ENCODE results near the gene PHF12. TPM values are rescaled to one million over a fixed set of nuclear protein-coding genes. Genes with fewer than 3 reads are reported as not detected.

The PHF12 gene
- total RNA-seq, 1 experiment from 2014 or later: 79.1 TPM

DNA sequence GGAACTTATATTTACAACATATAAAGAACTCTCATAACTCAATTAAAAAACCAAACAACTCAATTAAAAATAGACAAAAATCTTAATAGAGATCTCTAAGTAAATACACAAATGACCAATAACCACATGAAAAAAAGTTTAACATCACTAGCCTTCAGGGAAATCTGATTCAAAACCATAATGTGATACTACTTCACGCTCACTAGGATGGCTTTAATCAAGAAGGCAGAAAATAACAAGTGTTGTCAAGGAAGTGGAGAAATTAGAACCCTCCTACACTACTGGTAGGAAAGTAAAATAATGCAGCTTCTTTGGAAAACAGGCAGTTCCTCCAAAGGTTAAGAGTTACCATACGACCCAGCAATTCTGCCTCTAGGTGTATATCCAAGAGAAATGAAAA, 8.4 kb downstream of the PHF12 start:
- no peak overlapping the region for H3K4me3 ChIP-seq (ENCODE audit: low read depth in 2 of 2, low read length in 2 of 2)
- TF ChIP-seq, protein P1, sequence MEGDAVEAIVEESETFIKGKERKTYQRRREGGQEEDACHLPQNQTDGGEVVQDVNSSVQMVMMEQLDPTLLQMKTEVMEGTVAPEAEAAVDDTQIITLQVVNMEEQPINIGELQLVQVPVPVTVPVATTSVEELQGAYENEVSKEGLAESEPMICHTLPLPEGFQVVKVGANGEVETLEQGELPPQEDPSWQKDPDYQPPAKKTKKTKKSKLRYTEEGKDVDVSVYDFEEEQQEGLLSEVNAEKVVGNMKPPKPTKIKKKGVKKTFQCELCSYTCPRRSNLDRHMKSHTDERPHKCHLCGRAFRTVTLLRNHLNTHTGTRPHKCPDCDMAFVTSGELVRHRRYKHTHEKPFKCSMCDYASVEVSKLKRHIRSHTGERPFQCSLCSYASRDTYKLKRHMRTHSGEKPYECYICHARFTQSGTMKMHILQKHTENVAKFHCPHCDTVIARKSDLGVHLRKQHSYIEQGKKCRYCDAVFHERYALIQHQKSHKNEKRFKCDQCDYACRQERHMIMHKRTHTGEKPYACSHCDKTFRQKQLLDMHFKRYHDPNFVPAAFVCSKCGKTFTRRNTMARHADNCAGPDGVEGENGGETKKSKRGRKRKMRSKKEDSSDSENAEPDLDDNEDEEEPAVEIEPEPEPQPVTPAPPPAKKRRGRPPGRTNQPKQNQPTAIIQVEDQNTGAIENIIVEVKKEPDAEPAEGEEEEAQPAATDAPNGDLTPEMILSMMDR (IDR thresholded peaks at IDR 0.05): no peak
- TF ChIP-seq, protein P2, sequence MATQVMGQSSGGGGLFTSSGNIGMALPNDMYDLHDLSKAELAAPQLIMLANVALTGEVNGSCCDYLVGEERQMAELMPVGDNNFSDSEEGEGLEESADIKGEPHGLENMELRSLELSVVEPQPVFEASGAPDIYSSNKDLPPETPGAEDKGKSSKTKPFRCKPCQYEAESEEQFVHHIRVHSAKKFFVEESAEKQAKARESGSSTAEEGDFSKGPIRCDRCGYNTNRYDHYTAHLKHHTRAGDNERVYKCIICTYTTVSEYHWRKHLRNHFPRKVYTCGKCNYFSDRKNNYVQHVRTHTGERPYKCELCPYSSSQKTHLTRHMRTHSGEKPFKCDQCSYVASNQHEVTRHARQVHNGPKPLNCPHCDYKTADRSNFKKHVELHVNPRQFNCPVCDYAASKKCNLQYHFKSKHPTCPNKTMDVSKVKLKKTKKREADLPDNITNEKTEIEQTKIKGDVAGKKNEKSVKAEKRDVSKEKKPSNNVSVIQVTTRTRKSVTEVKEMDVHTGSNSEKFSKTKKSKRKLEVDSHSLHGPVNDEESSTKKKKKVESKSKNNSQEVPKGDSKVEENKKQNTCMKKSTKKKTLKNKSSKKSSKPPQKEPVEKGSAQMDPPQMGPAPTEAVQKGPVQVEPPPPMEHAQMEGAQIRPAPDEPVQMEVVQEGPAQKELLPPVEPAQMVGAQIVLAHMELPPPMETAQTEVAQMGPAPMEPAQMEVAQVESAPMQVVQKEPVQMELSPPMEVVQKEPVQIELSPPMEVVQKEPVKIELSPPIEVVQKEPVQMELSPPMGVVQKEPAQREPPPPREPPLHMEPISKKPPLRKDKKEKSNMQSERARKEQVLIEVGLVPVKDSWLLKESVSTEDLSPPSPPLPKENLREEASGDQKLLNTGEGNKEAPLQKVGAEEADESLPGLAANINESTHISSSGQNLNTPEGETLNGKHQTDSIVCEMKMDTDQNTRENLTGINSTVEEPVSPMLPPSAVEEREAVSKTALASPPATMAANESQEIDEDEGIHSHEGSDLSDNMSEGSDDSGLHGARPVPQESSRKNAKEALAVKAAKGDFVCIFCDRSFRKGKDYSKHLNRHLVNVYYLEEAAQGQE (IDR thresholded peaks at IDR 0.05; ENCODE audit: insufficient read depth in 1 of 2, low read depth in 2 of 2, low read length in 1 of 2): no peak
- TF ChIP-seq TCF7L2 (IDR thresholded peaks at IDR 0.05; ENCODE audit: low read depth, low read length) (no peak), POLR2AphosphoS5 (IDR thresholded peaks at IDR 0.05; ENCODE audit: low read depth, low read length) (no peak), SIN3A (IDR thresholded peaks at IDR 0.05; ENCODE audit: borderline replicate concordance, insufficient read depth, low read depth, low read length) (no peak)
- no TSS peak for BruUV-seq (replicated peaks)
- no peak overlapping the region for H3K27ac ChIP-seq (ENCODE audit: low read length)
- H3K4me1 ChIP-seq (ENCODE audit: control insufficient read depth, insufficient read depth, low read length): peaks cover 58% of the 10 kb centered on the region
- intact Hi-C loops (cut with micrococcal nuclease; ENCODE audit: unreplicated experiment) (no loop called here), in situ Hi-C loops (cut with HindIII; ENCODE audit: low pct_unique_long_range_greater_than_20kb, low sequenced_read_pairs) (no loop called here)
- peaks cover 6% of the 10 kb centered on the region for H3K36me3 ChIP-seq (ENCODE audit: control insufficient read depth, insufficient read depth, low read length)
- no peaks in the 10 kb centered on the region for H3K27me3 ChIP-seq (ENCODE audit: control insufficient read depth, insufficient read depth, low read length)
- ATAC-seq (no peak), DNase-seq (ENCODE audit: low read depth, low spot score) (no peak)
- ChIA-PET POLR2A (no interaction called here), CTCF (no interaction called here)
- H3K9me3 ChIP-seq (ENCODE audit: control insufficient read depth, insufficient read depth, low read depth, low read length): no peaks in the 10 kb centered on the region

DNA sequence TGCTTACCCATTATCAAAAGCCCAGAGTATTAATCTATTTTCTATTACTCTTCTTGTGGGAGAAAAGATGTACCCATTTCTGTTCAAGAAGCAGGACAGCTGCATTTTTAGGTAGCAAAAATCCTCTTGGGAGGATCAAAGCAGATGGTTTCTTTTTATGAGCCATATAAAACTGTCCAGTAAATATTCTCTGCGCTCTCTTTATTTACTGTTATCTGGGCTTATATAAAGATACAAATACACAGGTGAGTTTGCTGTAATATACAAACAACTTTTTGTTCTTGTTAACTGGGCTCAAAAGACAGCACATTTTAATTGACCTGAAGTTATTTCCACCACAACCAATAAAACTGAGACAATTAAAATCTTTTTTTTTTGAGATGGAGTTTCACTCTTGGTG, 10.1 kb downstream of the PHF12 start:
- Histone ChIP-seq H3K36me3 (ENCODE audit: control insufficient read depth, insufficient read depth, low read length) (peaks cover 6% of the 10 kb centered on the region), H3K4me3 (ENCODE audit: low read depth in 2 of 2, low read length in 2 of 2) (no peak overlapping the region), H3K4me1 (ENCODE audit: control insufficient read depth, insufficient read depth, low read length) (peaks cover 57% of the 10 kb centered on the region), H3K9me3 (ENCODE audit: control insufficient read depth, insufficient read depth, low read depth, low read length) (no peaks in the 10 kb centered on the region), H3K27ac (ENCODE audit: low read length) (no peak overlapping the region), H3K27me3 (ENCODE audit: control insufficient read depth, insufficient read depth, low read length) (no peaks in the 10 kb centered on the region)
- DNase-seq (ENCODE audit: low read depth, low spot score) (no peak), ATAC-seq (no peak)
- CTCF ChIA-PET: interaction anchor here (0.6 kb wide), 2 partner anchors 116 to 472 kb away, joined by 3 to 4 read pairs; no protein-coding TSS in a partner anchor
- TF ChIP-seq SIN3A (IDR thresholded peaks at IDR 0.05; ENCODE audit: borderline replicate concordance, insufficient read depth, low read depth, low read length) (no peak), TCF7L2 (IDR thresholded peaks at IDR 0.05; ENCODE audit: low read depth, low read length) (peak; percentile 88)
- BruUV-seq (replicated peaks): no TSS peak
- intact Hi-C loops (cut with micrococcal nuclease; ENCODE audit: unreplicated experiment): no loop called here
- in situ Hi-C loops (cut with HindIII; ENCODE audit: low pct_unique_long_range_greater_than_20kb, low sequenced_read_pairs): no loop called here
- POLR2A ChIA-PET: interaction anchor here (0.6 kb wide), 1 partner anchor 39 kb away, joined by 3 read pairs; no protein-coding TSS in a partner anchor

DNA sequence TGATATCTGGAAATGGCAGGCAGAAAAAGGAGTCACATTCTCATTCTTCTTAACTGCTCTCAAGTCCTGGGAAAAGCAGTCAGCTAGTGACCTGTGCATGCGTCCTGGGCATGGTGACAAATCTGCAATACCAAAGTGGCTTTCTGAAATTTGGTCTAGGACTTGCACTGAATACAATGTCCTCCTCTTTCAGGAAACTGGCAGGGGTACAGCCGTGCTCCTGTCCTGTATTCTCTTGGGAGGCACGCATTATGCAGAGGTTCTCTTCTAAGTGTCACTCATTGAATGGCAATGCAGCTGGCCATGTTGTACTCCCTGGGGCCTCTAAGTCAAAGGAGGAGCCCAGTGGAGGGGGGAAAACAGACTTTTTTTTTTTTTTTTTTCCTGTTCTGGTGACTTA, 10.6 kb downstream of the PHF12 start:
- Histone ChIP-seq H3K9me3 (ENCODE audit: control insufficient read depth, insufficient read depth, low read depth, low read length) (no peaks in the 10 kb centered on the region), H3K4me1 (ENCODE audit: control insufficient read depth, insufficient read depth, low read length) (peaks cover 56% of the 10 kb centered on the region), H3K27ac (ENCODE audit: low read length) (no peak overlapping the region), H3K36me3 (ENCODE audit: control insufficient read depth, insufficient read depth, low read length) (peaks cover 6% of the 10 kb centered on the region), H3K4me3 (ENCODE audit: low read depth in 2 of 2, low read length in 2 of 2) (no peak overlapping the region), H3K27me3 (ENCODE audit: control insufficient read depth, insufficient read depth, low read length) (no peaks in the 10 kb centered on the region)
- intact Hi-C loops (cut with micrococcal nuclease; ENCODE audit: unreplicated experiment): no loop called here
- ChIA-PET POLR2A (interaction anchor here (0.6 kb wide), 2 partner anchors 38 to 582 kb away, joined by 3 read pairs; no protein-coding TSS in a partner anchor), CTCF (interaction anchor here (0.6 kb wide), 2 partner anchors 117 to 473 kb away, joined by 3 to 4 read pairs; no protein-coding TSS in a partner anchor)
- no peak for TF ChIP-seq TCF7L2 (IDR thresholded peaks at IDR 0.05; ENCODE audit: low read depth, low read length)
- TF ChIP-seq, protein P2 (IDR thresholded peaks at IDR 0.05; ENCODE audit: insufficient read depth in 1 of 2, low read depth in 2 of 2, low read length in 1 of 2): no peak
- no peak for TF ChIP-seq SIN3A (IDR thresholded peaks at IDR 0.05; ENCODE audit: borderline replicate concordance, insufficient read depth, low read depth, low read length)
- no peak for TF ChIP-seq POLR2AphosphoS5 (IDR thresholded peaks at IDR 0.05; ENCODE audit: low read depth, low read length)
- TF ChIP-seq, protein P1 (IDR thresholded peaks at IDR 0.05): no peak
- in situ Hi-C loops (cut with HindIII; ENCODE audit: low pct_unique_long_range_greater_than_20kb, low sequenced_read_pairs): no loop called here
- no TSS peak for BruUV-seq (replicated peaks)
- ATAC-seq (no peak), DNase-seq (ENCODE audit: low read depth, low spot score) (no peak)
